Common myeloid progenitor, CD34-positive (primary cell): Measurements from ENCODE around the gene SCGN.

Experiments used
- CTCF ChIA-PET: fragments of 350-600 bp; sonication (Branson Sonifier 250); formaldehyde crosslinking; loops from one replicate; lab custom pipeline; 2021; ENCODE audit warnings: antibody characterized with exemption; lab: Charles Lee
- POLR2A ChIA-PET: fragments of 350-600 bp; sonication (Branson Sonifier 250); formaldehyde crosslinking; loops from one replicate; lab custom pipeline; 2021; ENCODE audit warnings: antibody characterized with exemption; lab: Charles Lee
- DNase-seq, 3 donors: peaks; one replicate each; pipeline versions ENCODE4 v3.0.0 to v3.0.0-alpha.2; 2013
- H3K27ac ChIP-seq, 2 experiments: 1 replicate in 1 of 2; 2 replicates in 1 of 2; pipeline ENCODE4 v1.7.0; 2013; ENCODE audit warnings: inconsistent platforms in 2 of 2, low read length in 2 of 2, mild to moderate bottlenecking in 2 of 2, low read depth in 1 of 2, moderate library complexity in 1 of 2; ENCODE audit not compliant: severe bottlenecking in 2 of 2, insufficient read depth in 1 of 2, poor library complexity in 1 of 2
- H3K27me3 ChIP-seq, 5 experiments: replicated peaks in 2 of 5; 1 replicate in 3 of 5; 2 replicates in 2 of 5; pipeline versions ENCODE4 v1.6.1 to v1.7.0; 2013; ENCODE audit warnings: low read length in 4 of 5, mild to moderate bottlenecking in 2 of 5, moderate library complexity in 2 of 5, inconsistent platforms in 1 of 5; ENCODE audit not compliant: insufficient read depth in 5 of 5, control insufficient read depth in 4 of 5
- H3K36me3 ChIP-seq, 4 experiments: 1 replicate in 2 of 4; 2 replicates in 2 of 4; pipeline versions ENCODE4 v1.6.1 to v1.7.0; 2013; ENCODE audit warnings: low read length in 3 of 4, control low read depth in 1 of 4, mild to moderate bottlenecking in 1 of 4; ENCODE audit not compliant: control insufficient read depth in 4 of 4, insufficient read depth in 4 of 4
- H3K4me1 ChIP-seq, 4 experiments: 1 replicate in 3 of 4; 2 replicates in 1 of 4; pipeline versions ENCODE4 v1.6.1 to v1.7.1; 2013; ENCODE audit warnings: low read length in 3 of 4, mild to moderate bottlenecking in 3 of 4, control low read depth in 1 of 4, inconsistent platforms in 1 of 4, moderate library complexity in 1 of 4; ENCODE audit not compliant: control insufficient read depth in 4 of 4, insufficient read depth in 4 of 4; ENCODE audit errors: control extremely low read depth in 1 of 4
- H3K4me3 ChIP-seq, 7 experiments: 1 replicate in 4 of 7; 2 replicates in 3 of 7; pipeline versions ENCODE4 v1.5.1 to v1.7.0; 2013; ENCODE audit warnings: mild to moderate bottlenecking in 7 of 7, low read length in 6 of 7, moderate library complexity in 6 of 7, inconsistent platforms in 2 of 7, low read depth in 2 of 7, control low read depth in 1 of 7; ENCODE audit not compliant: insufficient read depth in 4 of 7, control insufficient read depth in 1 of 7; ENCODE audit errors: extremely low read depth in 1 of 7
- H3K9me3 ChIP-seq, 5 experiments: 1 replicate in 4 of 5; 2 replicates in 1 of 5; pipeline versions ENCODE4 v1.6.1 to v1.7.1; 2013; ENCODE audit warnings: low read length in 4 of 5, mild to moderate bottlenecking in 2 of 5, inconsistent platforms in 1 of 5, low read depth in 1 of 5, moderate library complexity in 1 of 5; ENCODE audit not compliant: control insufficient read depth in 4 of 5, insufficient read depth in 2 of 5; ENCODE audit errors: control extremely low read depth in 1 of 5
- WGBS: methylation state at CpG from one replicate; pipeline ENCODE4 v1.1.5; 2013; ENCODE audit not compliant: insufficient coverage; 5-methylcytosine and 5-hydroxymethylcytosine counted together

SCGN gene

GRCh38 chr6:25676775-25677174 lies 24.8 kb downstream of the SCGN start:
- no peaks in the 10 kb centered on the region for H3K9me3 ChIP-seq
- DNase-seq = no peak
- CTCF ChIA-PET = no interaction called here
- H3K27me3 ChIP-seq = peaks cover 0 to 11% (median 4%) of the 10 kb centered on the region in 5 experiments
- H3K27ac ChIP-seq = no peak overlapping the region
- H3K36me3 ChIP-seq = no peaks in the 10 kb centered on the region
- H3K4me3 ChIP-seq = no peak overlapping the region
- no peaks in the 10 kb centered on the region for H3K4me1 ChIP-seq
- POLR2A ChIA-PET = no interaction called here
- 76% methylated on average over 5 of the region's 5 CpGs for WGBS

- Histone ChIP-seq H3K9me3 (peaks cover 0 to 3% (median 0%) of the 10 kb centered on the region in 5 experiments), H3K36me3 (no peaks in the 10 kb centered on the region), H3K4me3 (no peak overlapping the region), H3K4me1 (no peaks in the 10 kb centered on the region), H3K27ac (no peak overlapping the region), H3K27me3 (peaks cover 0 to 3% (median 0%) of the 10 kb centered on the region in 5 experiments)
- DNase-seq = no peak
- no CpG with 5 or more reads among the region's 3 CpGs for WGBS
- ChIA-PET POLR2A (no interaction called here), CTCF (no interaction called here)
These were observed 29.8 kb downstream of the SCGN start for GRCh38 chr6:25681848-25682247.

GRCh38 chr6:25682324-25682723 lies 30.3 kb downstream of the SCGN start:
- Histone ChIP-seq H3K9me3 (peaks cover 0 to 3% (median 0%) of the 10 kb centered on the region in 5 experiments), H3K4me3 (no peak overlapping the region), H3K4me1 (no peaks in the 10 kb centered on the region), H3K27me3 (peaks cover 0 to 3% (median 0%) of the 10 kb centered on the region in 5 experiments), H3K36me3 (no peaks in the 10 kb centered on the region), H3K27ac (no peak overlapping the region)
- CTCF ChIA-PET = no interaction called here
- WGBS = 65% methylated on average over 4 of the region's 4 CpGs
- POLR2A ChIA-PET = no interaction called here
- DNase-seq = peak in 2 of 3 donors; percentile 11 to 20

- Histone ChIP-seq H3K36me3 (no peaks in the 10 kb centered on the region), H3K4me3 (no peak overlapping the region), H3K27ac (no peak overlapping the region), H3K27me3 (peaks cover 0 to 3% (median 0%) of the 10 kb centered on the region in 5 experiments), H3K4me1 (no peaks in the 10 kb centered on the region), H3K9me3 (peaks cover 0 to 3% (median 0%) of the 10 kb centered on the region in 5 experiments)
- no CpG with 5 or more reads among the region's 2 CpGs for WGBS
- POLR2A ChIA-PET = no interaction called here
- CTCF ChIA-PET = no interaction called here
- no peak for DNase-seq
These were observed 32.5 kb downstream of the SCGN start for GRCh38 chr6:25684565-25684964.

- Histone ChIP-seq H3K27me3 (peaks cover 0 to 1% (median 0%) of the 10 kb centered on the region in 5 experiments), H3K36me3 (no peaks in the 10 kb centered on the region), H3K27ac (no peak overlapping the region), H3K4me1 (no peaks in the 10 kb centered on the region), H3K9me3 (peaks cover 0 to 3% (median 0%) of the 10 kb centered on the region in 5 experiments), H3K4me3 (no peak overlapping the region)
- ChIA-PET POLR2A (interaction anchor here (0.6 kb wide), 1 partner anchor 351 kb away, joined by 3 read pairs; no protein-coding TSS in a partner anchor), CTCF (no interaction called here)
- no peak for DNase-seq
- WGBS = no CpG with 5 or more reads among the region's 1 CpG
These were observed 33.2 kb downstream of the SCGN start for GRCh38 chr6:25685251-25685650.

DNA sequence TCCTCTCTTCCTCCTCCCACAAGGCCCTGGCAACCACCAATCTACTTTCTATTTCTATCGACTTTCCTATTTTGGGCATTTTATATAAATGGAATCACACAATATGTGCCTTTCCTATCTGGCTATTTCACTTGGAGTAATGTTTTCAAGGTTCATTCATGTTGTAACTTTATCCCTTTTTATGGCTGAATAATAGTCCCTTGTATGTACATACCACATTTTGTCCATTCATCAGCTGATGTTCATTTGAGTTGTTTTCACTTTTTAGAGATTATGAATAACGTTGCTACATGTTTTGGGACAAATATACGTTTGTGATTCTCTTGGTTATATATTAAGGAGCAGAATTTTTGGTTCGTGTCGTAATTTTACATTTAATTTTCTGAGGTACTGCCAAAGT lies 33.9 kb downstream of the SCGN start:
- Histone ChIP-seq H3K9me3 (peaks cover 0 to 3% (median 0%) of the 10 kb centered on the region in 5 experiments), H3K27ac (no peak overlapping the region), H3K27me3 (no peaks in the 10 kb centered on the region), H3K36me3 (no peaks in the 10 kb centered on the region), H3K4me1 (no peaks in the 10 kb centered on the region), H3K4me3 (no peak overlapping the region)
- ChIA-PET CTCF (no interaction called here), POLR2A (no interaction called here)
- WGBS = 100% methylated on average over 2 of the region's 5 CpGs
- no peak for DNase-seq

GRCh38 chr6:25686856-25687255 lies 34.8 kb downstream of the SCGN start:
- H3K9me3 ChIP-seq = peaks cover 0 to 3% (median 0%) of the 10 kb centered on the region in 5 experiments
- no peak for DNase-seq
- no peak overlapping the region for H3K4me3 ChIP-seq
- H3K36me3 ChIP-seq = no peaks in the 10 kb centered on the region
- ChIA-PET CTCF (no interaction called here), POLR2A (no interaction called here)
- H3K27me3 ChIP-seq = peaks cover 0 to under 1% (median 0%) of the 10 kb centered on the region in 5 experiments
- H3K4me1 ChIP-seq = no peaks in the 10 kb centered on the region
- no peak overlapping the region for H3K27ac ChIP-seq
